GM12878 (cell line): Measurements from ENCODE around the gene RFTN2. TPM values are rescaled to one million over a fixed set of nuclear protein-coding genes. Genes with fewer than 3 reads are reported as not detected.

Experiments
- BHLHE40 ChIP-seq, 2 experiments: fragments of 450-650 bp in 1 of 2; IDR thresholded peaks; 2 replicates each; pipeline ENCODE4 v1.6.1; 2011 to 2017; ENCODE audit warnings: low read depth in 2 of 2, borderline replicate concordance in 1 of 2, improper control_type of control experiment in 1 of 2, low read length in 1 of 2, mild to moderate bottlenecking in 1 of 2
- CBFB ChIP-seq: IDR thresholded peaks from 2 replicates; pipeline ENCODE4 v1.6.1; 2016; ENCODE audit warnings: antibody characterized with exemption, low read depth
- CHD2 ChIP-seq: IDR thresholded peaks from 2 replicates; pipeline ENCODE4 v1.6.1; 2011; ENCODE audit warnings: low read depth, low read length, improper control_type of control experiment, borderline replicate concordance
- CREB1 ChIP-seq: IDR thresholded peaks from 2 replicates; pipeline ENCODE4 v1.6.1; 2012; ENCODE audit warnings: low read depth, mild to moderate bottlenecking, inconsistent platforms
- EGR1 ChIP-seq, 2 experiments: IDR thresholded peaks; 1 replicate in 1 of 2; 2 replicates in 1 of 2; pipeline ENCODE4 v1.6.1; 2011 to 2012; ENCODE audit warnings: low read depth in 2 of 2, low read length in 2 of 2, borderline replicate concordance in 1 of 2, mild to moderate bottlenecking in 1 of 2, moderate library complexity in 1 of 2
- HDGF ChIP-seq: fragments of 450-650 bp; IDR thresholded peaks from 2 replicates; pipeline ENCODE4 v1.6.1; 2016; ENCODE audit warnings: antibody characterized with exemption
- KDM1A ChIP-seq: fragments of 200-600 bp; sonication (generic); IDR thresholded peaks from 2 replicates; pipeline ENCODE4 v1.6.1; 2016; ENCODE audit warnings: borderline replicate concordance
- NFYB ChIP-seq: IDR thresholded peaks from 2 replicates; pipeline ENCODE4 v1.6.1; 2011; ENCODE audit warnings: low read depth, mild to moderate bottlenecking, low read length, improper control_type of control experiment, moderate library complexity; ENCODE audit not compliant: insufficient read depth
- NR2F1 ChIP-seq: fragments of 450-650 bp; conservative IDR thresholded peaks from 2 replicates; pipeline ENCODE4 v1.6.1; 2017; ENCODE audit warnings: mild to moderate bottlenecking
- NRF1 ChIP-seq: conservative IDR thresholded peaks from 2 replicates; pipeline ENCODE4 v1.6.1; 2011; ENCODE audit warnings: mild to moderate bottlenecking, low read depth, low read length, improper control_type of control experiment
- PAX5 ChIP-seq: IDR thresholded peaks from 2 replicates; pipeline ENCODE4 v1.6.1; 2011; ENCODE audit warnings: low read depth, low read length, borderline replicate concordance
- PKNOX1 ChIP-seq: fragments of 450-650 bp; IDR thresholded peaks from 2 replicates; pipeline ENCODE4 v1.6.1; 2016; ENCODE audit warnings: mild to moderate bottlenecking
- POLR2A ChIP-seq: IDR thresholded peaks from 2 replicates; pipeline ENCODE4 v1.6.1; 2011; ENCODE audit warnings: low read depth, mild to moderate bottlenecking, low read length
- RAD21 ChIP-seq: IDR thresholded peaks from 2 replicates; pipeline ENCODE4 v1.6.1; 2011; ENCODE audit warnings: mild to moderate bottlenecking, low read depth, low read length, moderate library complexity; ENCODE audit not compliant: insufficient read depth
- RB1 ChIP-seq: fragments of 450-650 bp; formaldehyde crosslinking; IDR thresholded peaks from 2 replicates; pipeline ENCODE4 v1.6.1; 2017; ENCODE audit warnings: mild to moderate bottlenecking, borderline replicate concordance
- SIN3A ChIP-seq: IDR thresholded peaks from 2 replicates; pipeline ENCODE4 v1.6.1; 2012; ENCODE audit warnings: low read depth, low read length, improper control_type of control experiment
- SMAD1 ChIP-seq: fragments of 450-650 bp; IDR thresholded peaks from 2 replicates; pipeline ENCODE4 v1.6.1; 2018; ENCODE audit warnings: mild to moderate bottlenecking, low read depth; ENCODE audit not compliant: partially characterized antibody
- SREBF1 ChIP-seq: IDR thresholded peaks from 2 replicates; pipeline ENCODE4 v1.6.1; 2012; ENCODE audit warnings: mild to moderate bottlenecking, low read length
- TAF1 ChIP-seq: IDR thresholded peaks from 2 replicates; pipeline ENCODE4 v1.6.1; 2011; ENCODE audit warnings: mild to moderate bottlenecking, low read depth, low read length, borderline replicate concordance
- USF2 ChIP-seq: IDR thresholded peaks from 2 replicates; pipeline ENCODE4 v1.6.1; 2011; ENCODE audit warnings: low read depth, low read length, improper control_type of control experiment, borderline replicate concordance
- YY1 ChIP-seq: IDR thresholded peaks from 2 replicates; pipeline ENCODE4 v1.6.1; 2011; ENCODE audit warnings: low read depth, mild to moderate bottlenecking, low read length
- polyA plus RNA-seq, 11 experiments: library from polyadenylated mRNA; depleted of rRNA in 4 of 11; unstranded in 6 of 11; stranded (reverse) in 5 of 11; fragments of >200 nt; fragmentation: Nextera tagmentation in 4 of 11; fragmentation: Illumina TruSeq in 1 of 11; extraction: Ambion mirVana in 4 of 11; extraction: Trizol in 1 of 11; gene quantifications; 1 replicate in 1 of 11; 2 replicates in 10 of 11; pipeline versions ENCODE4 v1.2.1 to v1.2.3, GENCODE V29; 2011 to 2016; ENCODE audit warnings: inconsistent platforms in 2 of 11, missing spikeins in 2 of 11, low read depth in 1 of 11
- total RNA-seq, 4 experiments: library from RNA; depleted of rRNA in 3 of 4; stranded (reverse); fragments of >200 nt in 3 of 4; fragmentation: Illumina TruSeq in 1 of 4; extraction: Trizol in 1 of 4; gene quantifications; 2 replicates each; pipeline versions ENCODE4 v1.2.1 to v1.2.3, GENCODE V29; 2013 to 2021
- TF ChIP-seq, protein P1 (sequence below): fragments of 450-650 bp; IDR thresholded peaks from 2 replicates; pipeline ENCODE4 v1.6.1; 2017; ENCODE audit warnings: low read depth, mild to moderate bottlenecking, moderate library complexity
- TF ChIP-seq, protein P2 (sequence below): IDR thresholded peaks from 2 replicates; pipeline ENCODE4 v1.6.1; 2012; ENCODE audit warnings: low read length, inconsistent platforms

The RFTN2 gene
- total and polyA plus RNA-seq, 10 of the 15 experiments (the other 5 are each of a cell fraction or from before 2014, with no cell fraction given) = 0.09 to 0.23 TPM; not detected in 8

GRCh38 chr2:197705121-197705911, 29.9 kb upstream of the RFTN2 start, which contains the start of gene MARS2 (continued):
- TF ChIP-seq PKNOX1 (peak; percentile 34; the same call in 1 of the 2 replicates), NR2F1 (0 out of 2 replicates have a peak, but pooled peaks have one; percentile 16), PAX5 (no peak), POLR2A (peak; percentile 98), SMAD1 (no peak), CREB1 (peak; percentile 67; the same call in 1 of the 2 replicates), EGR1 (IDR thresholded peaks at IDR 0.05; ENCODE audit: borderline replicate concordance in 1 of 2, low read depth in 2 of 2, low read length in 2 of 2) (peak in 1 of 2 experiments; percentile 32; a peak in 1 of 3 replicates), NRF1 (peak; percentile 85), USF2 (peak; percentile 35; the same call in 1 of the 2 replicates), NFYB (peak; percentile 58; the same call in 1 of the 2 replicates), SIN3A (peak; percentile 82; the same call in 1 of the 2 replicates), RB1 (no peak), CBFB (peak; percentile 50; the same call in 1 of the 2 replicates), BHLHE40 (IDR thresholded peaks at IDR 0.05; ENCODE audit: borderline replicate concordance in 1 of 2, low read depth in 2 of 2, low read length in 1 of 2) (peak; percentile 95 to 98), CHD2 (0 out of 2 replicates have a peak, but pooled peaks have one; percentile 11), YY1 (peak; percentile 92), TAF1 (peak; percentile 68; the same call in 1 of the 2 replicates), HDGF (peak; percentile 61; the same call in 1 of the 2 replicates), KDM1A (no peak), SREBF1 (no peak), RAD21 (no peak)
- TF ChIP-seq, protein P1, sequence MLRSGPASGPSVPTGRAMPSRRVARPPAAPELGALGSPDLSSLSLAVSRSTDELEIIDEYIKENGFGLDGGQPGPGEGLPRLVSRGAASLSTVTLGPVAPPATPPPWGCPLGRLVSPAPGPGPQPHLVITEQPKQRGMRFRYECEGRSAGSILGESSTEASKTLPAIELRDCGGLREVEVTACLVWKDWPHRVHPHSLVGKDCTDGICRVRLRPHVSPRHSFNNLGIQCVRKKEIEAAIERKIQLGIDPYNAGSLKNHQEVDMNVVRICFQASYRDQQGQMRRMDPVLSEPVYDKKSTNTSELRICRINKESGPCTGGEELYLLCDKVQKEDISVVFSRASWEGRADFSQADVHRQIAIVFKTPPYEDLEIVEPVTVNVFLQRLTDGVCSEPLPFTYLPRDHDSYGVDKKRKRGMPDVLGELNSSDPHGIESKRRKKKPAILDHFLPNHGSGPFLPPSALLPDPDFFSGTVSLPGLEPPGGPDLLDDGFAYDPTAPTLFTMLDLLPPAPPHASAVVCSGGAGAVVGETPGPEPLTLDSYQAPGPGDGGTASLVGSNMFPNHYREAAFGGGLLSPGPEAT = no peak
- TF ChIP-seq, protein P2, sequence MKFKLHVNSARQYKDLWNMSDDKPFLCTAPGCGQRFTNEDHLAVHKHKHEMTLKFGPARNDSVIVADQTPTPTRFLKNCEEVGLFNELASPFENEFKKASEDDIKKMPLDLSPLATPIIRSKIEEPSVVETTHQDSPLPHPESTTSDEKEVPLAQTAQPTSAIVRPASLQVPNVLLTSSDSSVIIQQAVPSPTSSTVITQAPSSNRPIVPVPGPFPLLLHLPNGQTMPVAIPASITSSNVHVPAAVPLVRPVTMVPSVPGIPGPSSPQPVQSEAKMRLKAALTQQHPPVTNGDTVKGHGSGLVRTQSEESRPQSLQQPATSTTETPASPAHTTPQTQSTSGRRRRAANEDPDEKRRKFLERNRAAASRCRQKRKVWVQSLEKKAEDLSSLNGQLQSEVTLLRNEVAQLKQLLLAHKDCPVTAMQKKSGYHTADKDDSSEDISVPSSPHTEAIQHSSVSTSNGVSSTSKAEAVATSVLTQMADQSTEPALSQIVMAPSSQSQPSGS = no peak
